Measurements from ENCODE around the gene DGLUCY.
"Not testable (repeated sequence)": the region's sequence is repeated elsewhere in the genome, so short reads cannot be mapped to it uniquely, and the experiment has no call there.

The DGLUCY gene, protein sequence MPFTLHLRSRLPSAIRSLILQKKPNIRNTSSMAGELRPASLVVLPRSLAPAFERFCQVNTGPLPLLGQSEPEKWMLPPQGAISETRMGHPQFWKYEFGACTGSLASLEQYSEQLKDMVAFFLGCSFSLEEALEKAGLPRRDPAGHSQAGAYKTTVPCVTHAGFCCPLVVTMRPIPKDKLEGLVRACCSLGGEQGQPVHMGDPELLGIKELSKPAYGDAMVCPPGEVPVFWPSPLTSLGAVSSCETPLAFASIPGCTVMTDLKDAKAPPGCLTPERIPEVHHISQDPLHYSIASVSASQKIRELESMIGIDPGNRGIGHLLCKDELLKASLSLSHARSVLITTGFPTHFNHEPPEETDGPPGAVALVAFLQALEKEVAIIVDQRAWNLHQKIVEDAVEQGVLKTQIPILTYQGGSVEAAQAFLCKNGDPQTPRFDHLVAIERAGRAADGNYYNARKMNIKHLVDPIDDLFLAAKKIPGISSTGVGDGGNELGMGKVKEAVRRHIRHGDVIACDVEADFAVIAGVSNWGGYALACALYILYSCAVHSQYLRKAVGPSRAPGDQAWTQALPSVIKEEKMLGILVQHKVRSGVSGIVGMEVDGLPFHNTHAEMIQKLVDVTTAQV

DNA sequence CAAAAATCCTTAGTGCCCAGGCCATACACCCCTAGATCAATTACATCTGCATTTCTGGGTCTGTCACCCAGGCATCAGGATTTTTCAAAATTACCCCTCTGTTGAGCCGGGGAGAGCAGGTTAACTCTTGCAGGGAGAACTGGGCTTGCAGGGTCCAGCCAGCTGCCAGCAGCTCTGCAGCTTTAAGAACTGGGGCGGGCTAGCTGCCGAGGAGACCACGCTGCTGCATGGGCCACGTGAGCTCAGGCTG lies at the start of gene DGLUCY:
Gene DGLUCY, plus strand, starts transcription at position 245 of the 250 bp plus-strand sequence. CDS start 46,222 bp downstream, outside the sequence.
- no peak for DNase-seq

DNA sequence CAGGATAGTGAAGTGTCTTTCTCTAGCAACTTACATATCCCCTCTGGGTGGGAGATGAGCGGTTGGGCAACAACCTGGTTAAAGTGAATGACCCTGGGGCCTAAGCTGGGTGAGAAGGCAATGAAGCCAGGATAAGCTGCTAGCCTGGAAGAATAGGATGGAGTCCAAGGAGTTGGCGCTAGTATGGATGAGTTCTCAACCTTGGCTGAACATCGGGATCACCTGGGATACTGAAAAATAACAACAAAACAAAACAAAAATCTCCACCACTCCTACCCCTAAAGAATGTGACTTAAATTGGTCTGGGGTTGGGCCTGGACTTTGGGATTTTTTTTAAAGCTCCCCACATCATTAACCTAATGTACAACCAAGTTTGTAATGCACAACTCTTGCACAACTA lies 48.6 kb upstream of the DGLUCY start:
- DNase-seq = no peak

DNA sequence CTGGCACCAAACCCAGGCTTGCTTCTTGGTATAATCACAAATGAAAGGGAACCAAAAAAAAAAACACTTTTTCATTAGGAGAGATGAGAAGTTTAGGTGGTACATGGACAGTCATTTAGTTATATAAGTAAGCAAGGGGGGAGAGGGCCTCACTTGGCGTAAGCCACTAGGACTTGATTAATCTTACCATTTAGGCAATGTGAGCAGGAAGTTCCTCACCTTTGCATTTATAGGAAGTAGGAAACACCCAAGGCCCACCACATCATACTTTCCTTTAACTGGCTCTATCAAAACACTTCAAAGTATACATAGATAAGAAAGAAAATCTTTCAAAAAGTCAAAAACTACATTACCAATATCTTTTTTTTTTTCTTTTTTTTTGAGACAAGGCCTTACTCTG lies 46.7 kb upstream of the DGLUCY start:
- DNase-seq = no peak

DNA sequence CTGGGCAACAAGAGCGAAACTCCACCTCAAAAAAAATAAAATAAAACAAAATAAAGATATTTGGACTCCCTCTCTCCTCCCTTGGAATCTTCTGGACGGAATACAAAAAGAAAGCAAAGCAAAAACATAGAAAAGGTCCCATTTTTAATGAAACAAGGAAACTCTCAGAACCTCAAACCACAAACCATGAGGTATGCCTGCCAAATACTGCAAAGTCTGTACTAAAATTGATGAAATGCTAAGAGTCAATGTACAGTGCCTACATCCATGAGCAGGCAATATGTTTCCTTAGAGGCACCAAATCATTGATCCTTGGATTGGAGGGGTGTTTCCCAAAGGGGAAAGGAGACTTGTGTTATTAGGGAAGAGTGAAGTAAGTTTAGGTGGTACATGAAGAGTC lies 45.2 kb upstream of the DGLUCY start:
- DNase-seq = no peak

DNA sequence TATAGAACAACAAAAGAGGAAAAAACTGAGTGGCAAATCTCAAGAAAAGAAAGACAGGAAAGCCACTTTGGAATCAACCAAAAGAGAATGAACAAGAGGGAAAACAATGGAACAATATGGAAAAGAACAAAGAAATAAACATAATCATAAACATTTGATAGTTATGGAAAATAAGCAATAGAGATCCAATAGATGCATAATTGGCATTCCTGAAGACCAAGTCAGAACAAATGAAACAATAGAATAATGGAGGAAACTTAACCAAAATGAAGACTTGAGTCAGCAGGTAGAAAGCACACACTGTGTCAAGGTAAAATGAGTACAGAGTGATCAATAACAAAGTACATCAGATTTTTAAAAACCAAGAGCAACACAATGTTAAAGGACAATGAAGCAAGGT lies 43.3 kb upstream of the DGLUCY start:
- no peak for DNase-seq

DNA sequence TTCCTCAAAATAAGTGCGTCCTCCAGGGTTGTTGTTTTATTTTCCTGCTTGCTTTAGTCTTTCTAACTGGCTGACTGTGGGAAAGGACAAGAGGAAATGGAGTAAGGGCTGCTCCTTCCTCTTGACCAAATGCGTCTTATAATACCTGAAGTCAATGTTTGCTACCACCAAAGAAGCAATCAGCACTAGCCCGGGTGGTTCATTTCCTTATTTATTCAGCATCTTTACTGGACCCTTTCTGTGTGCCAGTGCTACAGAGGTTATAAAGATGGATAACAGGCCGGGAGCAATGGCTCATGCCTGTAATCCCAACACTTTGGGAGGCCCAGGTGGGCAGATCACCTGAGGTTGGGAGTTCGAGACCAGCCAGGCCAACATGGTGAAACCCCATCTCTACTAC lies 38.3 kb upstream of the DGLUCY start:
- DNase-seq = no peak

DNA sequence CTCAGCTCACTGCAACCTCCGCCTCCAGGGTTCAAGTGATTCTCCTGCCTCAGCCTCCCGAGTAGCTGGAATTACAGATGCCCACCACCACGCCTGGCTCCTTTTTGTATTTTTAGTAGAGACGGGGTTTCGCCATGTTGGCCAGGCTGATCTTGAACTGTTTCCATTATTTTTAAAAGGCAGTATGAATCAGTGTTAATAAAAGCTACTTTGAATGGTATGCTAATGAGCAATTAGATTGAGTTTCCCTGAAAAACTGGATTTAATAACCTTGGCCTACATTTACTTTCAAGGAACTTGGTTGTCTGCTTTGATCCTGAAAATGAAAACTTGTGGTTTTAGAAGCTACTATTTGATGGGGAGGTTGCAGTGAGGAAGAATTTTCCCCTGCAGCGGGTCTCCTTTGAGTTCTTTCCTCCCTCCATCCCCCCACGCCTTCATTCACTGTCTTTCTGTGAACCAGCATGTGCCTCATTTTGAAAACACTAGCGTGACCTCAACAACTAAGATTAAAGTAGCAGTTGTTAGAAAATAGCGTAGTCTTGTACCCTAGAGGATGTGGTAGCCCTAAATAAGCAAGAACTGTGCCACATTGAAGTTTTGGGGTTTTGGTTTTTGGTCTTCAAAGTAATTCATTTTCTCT lies 35.7 kb upstream of the DGLUCY start:
- no peak for DNase-seq

DNA sequence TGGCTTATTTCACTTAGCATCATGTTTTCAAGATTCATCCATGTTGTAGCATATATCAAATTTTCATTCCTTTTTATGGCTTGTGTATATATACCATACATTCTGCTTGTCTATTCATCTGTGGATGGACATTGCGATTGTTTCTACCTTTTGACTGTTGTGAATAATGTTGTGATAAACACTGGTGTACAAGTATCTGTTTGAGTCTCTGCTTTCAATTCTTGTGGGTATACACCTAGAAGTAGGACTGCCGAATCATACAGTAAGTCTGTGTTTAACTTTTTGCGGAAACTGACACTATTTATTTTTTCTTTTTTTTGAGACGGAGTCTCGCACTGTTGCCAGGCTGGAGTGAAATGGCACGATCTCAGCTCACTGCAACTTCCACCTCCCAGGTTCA lies 33.8 kb upstream of the DGLUCY start:
- DNase-seq = no peak

DNA sequence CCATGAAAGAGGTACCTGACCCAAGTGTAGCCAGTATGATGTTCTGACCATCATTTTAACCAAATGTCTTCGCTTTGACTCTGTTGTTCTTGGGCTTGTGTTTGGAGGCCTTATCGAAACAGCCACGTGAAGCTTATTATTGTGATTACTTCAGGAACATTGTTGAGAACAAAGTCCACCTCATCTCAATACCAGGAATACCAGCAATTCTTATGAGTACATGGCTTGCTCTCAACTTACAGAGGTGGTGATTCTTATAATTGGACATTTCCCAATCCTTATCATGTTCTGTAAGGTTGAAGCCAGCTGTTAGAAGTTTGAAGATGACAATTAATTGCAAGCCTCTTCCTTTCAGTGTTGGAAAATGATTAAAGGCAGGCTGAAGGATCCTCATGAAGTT lies 31.6 kb upstream of the DGLUCY start:
- DNase-seq = no peak

DNA sequence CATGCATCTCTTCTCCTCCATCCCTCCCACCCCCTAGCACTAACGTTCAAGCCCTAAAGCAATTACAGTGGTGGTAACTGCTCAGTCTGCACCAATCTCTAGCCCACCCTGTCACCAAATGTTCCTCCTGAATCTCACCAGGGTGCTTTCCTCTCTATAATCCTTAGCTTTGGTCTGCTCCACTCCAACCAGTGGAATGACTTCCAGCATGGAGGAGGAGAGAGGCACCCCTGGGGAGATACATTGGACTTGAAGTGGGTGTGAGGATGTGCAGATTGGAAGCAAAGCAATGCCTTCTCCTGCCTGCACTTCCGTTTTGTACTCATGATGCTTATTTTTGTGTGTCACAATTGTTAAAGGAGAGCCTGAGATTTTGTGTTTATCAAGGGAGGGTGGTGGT lies 29.4 kb upstream of the DGLUCY start:
- no peak for DNase-seq

DNA sequence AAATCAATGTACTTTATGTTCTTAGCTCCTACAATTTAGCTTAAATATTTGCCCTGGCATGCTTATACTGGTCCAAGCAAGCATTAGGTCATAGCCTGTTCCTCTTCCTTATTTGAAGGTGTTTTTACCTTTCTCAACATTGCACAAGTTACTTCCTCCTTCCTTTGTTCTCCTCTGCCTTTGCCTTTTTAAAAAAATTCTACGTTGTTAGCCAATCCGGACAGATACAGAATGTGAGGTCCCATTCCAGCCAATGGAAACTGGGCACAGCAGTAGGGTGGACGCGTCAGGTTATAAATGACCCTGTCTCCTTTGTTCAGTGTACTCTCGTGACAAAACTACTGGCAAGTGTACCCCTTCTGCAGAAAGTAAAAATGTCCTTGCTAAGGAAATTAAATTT lies 26.4 kb upstream of the DGLUCY start:
- not testable (repeated sequence) for DNase-seq

DNA sequence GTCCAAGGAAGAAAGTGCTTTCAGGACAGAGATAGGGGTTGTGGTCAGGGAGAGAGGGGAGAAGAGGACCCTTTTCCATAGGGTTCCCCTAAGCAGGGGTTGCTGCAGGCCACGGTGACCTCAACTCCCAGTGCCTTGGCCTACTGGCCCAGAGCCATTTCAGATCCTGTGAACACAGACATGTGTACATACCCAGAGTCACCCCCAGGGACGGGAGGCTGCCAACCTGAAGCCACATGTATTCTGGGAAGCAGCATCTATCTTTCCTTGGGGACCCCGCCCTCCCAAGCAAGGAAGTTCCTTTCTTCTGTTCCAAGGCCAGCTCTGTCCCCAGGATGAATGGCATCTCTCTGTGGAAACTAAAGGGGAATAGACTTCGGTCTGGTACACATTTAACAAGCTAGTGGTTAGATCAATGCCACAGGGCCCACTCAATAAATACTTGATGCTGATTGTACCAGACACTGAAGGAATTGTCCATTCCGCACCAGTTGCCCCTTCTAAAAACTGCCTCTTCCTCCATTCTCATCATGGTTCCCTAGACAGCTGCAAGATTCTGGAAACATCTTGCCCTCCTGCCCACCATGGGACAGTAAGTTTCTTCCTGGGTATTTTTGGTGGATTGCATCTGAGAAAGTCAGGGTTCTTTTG lies 25.2 kb upstream of the DGLUCY start:
- no peak for DNase-seq

DNA sequence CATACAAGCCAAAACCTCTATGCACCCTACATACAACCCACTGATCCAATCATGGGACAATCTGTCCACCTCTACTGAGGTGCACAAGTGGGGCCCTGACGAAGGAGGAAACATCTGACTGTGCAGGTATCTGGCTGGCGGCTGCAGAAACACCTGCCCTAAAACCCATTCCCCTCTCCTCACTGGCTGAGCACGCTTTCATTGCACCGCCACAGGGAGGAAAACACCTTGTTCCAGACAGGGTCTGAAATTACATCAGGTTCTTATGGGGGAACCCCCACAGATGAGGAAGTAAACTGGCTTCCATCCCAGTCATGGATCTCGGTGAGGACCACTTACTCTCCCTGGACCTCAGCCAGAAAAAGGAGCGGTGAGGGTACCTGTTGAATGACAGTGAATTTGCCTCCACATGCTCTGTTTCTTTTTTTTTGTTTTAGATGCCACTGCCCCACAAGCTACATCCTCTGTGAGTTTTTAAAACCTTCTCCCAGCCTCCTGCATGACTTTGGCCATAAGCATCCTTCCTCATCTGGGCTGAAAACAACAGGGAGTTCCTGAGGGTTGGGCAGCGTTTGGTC lies 23.8 kb upstream of the DGLUCY start:
- no peak for DNase-seq

DNA sequence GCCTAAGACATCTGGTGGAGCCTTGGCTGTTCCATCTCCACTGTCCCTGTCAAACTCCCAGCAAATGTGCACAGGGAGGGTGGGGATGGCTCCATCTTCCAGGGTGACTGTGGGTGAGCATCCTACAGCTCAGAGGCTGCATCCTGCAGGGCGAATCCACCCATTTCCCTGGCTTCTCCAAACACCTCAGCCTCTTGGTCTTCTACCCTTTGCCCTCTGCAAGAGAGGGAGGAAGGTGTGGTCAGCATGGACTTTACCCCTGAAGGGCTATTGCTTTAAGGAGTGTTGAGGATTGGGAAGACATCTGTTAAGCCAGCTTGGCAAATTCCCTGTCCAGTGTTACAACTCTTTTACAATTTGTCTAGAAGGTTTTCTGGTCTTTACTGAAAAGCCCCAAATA lies 23.1 kb upstream of the DGLUCY start:
- DNase-seq = no peak

DNA sequence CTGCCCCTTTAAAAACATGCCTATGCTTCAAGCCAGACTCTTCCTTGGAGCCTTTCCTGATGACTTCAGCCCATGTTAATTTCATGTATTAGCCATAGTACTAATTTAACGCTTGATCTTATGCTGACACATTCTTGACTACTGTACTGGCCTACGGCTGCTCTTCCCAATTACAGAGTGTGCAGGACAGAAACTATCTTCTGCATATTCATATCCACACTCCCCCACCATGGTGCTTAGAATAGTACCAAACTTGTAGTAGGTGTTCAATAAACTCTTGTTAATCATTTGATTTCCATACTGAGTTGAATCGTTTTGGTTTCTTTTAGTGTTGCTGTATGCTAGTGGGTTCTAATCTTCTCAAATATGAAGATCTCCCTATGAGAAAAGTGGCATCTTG lies 21.8 kb upstream of the DGLUCY start:
- no peak for DNase-seq

DNA sequence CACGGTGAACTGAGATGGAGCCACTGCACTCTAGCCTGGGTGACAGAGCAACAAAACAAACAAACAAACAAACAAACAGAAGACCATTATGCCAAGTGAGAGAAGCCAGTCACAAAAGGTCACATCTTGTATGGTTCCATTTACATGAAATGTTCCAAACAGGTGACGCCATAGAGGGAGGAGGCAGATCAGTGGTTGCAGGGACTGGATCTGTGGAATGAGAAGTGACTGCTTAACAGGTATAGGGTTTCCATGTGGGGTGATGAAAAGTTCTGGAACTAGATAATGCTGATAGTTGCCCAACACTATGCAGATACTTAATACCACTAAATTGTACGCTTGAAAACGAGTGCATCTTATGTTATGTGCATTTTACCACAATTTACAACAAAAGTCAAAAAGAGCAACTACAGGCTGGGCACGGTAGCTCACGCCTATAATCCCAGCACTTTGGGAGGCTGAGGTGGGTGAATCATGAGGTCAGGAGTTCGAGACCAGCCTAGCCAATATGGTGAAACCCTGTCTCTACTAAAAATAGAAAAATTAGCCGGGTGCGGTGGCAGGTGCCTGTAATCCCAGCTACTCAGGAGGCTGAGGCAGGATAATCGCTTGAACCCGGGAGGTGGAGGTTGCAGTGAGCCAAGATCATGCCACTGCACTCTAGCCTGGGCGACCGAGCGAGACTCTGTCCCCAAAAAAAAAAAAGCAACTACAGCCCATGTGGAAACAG lies 20.0 kb upstream of the DGLUCY start:
- DNase-seq = not testable (repeated sequence)

DNA sequence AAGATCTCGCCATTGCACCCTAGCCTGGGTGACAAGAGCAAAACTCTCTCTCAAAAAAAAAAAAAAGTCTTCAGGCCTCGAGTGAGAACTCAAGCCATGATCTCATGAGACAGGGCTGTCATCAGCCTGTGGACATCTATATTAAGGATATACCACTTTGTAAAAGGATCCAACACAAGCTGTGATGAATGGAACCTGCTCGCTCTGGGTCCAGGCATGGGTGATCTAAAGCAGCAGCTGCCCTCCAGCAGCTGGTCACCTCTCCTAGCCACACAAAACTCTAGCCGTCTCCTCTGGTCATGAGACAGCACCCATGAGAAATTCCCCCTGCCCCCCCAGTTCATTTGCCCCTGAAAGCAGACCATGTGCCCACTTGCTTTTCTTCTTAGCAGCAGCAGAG lies 19.1 kb upstream of the DGLUCY start:
- DNase-seq = no peak

DNA sequence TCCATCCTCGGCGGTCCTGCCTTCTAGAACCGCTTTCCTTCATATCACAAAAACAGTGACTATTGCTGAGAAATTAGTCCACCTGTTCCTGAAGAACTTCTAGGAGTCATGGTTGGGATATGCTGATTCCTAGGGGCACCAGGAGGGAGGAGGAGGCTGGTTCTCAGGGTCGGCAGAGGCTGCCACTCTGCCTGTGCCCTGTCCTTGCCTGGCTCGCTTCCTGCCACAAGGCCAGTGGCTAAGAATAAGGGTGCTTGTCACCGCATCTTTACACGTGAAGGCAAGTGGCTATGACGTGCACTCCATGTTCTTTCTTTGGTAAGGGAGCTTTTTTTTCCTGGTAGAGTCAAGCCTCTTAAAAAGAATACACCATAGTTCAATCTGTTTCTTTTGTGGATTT lies 18.7 kb upstream of the DGLUCY start:
- DNase-seq = no peak

DNA sequence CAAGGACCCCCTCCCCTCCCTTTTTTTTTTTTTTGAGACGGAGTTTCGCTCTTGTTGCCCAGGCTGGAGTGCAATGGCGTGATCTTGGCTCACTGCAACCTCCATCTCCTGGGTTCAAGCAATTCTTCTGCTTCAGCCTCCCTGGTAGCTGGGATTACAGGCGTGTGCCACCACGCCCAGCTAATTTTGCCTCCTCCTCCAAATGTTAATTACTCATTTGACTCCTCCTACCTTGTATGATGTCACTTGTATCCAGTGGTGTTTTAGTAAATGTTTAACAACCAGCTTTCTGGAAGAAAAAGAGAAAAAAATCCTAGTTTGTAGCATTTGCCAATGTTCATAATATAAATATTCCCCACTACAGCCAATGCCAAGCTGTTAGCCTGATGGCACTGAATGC lies 16.2 kb upstream of the DGLUCY start:
- not testable (repeated sequence) for DNase-seq

DNA sequence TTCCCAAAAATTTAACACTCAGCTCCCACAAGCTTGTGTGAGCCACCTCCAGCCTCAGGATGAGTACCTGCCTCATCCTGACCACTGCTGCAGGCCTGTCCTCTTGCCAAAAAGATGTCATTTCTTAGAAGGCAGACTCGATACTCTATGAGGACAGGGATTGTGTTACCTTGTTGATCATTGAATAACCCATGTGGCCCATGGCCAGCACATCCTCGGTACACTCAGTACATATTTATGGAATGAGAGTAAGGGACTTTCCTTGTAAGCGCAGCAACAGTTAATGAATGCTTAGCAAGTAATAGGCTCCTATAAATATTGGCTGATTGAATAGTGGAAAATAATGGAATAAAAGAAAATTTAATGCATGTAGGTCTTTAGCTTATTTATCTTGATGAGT lies 15.3 kb upstream of the DGLUCY start:
- DNase-seq = no peak

DNA sequence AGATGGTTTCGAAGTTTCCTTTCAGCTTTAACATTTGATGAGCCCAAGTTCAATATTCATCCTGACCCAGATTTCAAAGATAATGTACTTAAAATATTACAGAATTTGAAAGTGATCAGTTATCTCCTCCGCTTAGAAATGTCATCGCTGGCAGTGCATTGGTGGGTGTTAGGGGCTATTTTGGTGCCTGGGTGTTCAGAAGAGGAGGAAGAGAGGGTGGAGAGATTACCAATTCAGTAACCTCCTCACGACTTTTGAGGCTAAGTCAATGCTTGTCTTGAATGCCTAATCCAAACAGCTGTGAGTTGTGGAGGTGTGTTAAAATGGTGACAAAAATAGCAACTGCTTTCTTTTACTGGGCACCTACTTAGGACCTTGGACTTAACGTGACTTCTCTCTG lies 13.8 kb upstream of the DGLUCY start:
- DNase-seq = no peak

DNA sequence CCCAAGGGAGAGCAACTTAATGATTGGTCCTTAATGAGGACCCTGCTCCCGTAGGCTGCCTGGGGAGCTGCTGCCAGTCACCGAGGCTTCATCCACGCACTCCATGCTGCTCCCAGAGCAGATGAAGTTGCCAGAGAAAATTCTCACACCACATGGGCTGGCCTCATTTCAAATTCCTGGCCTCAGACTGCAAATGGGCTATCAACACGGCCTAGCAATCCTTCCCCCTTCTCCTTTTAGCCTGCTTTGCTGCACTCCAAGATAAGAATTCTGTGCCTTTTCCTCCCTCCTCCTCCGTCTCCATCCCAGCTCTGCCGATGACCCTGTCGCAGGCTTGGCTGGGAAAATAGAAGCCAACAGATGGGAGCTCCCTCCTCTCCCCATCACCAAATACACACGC lies 10.8 kb upstream of the DGLUCY start:
- no peak for DNase-seq

All from DMS53 (cell line).